Astrocyte of the cerebellum (primary cell): ENCODE measurements around the gene PDE10A.
"Not testable (repeated sequence)": the region's sequence is repeated elsewhere in the genome, so short reads cannot be mapped to it uniquely, and the experiment has no call there.

Experiments used
- DNase-seq: peaks from one replicate; pipeline ENCODE4 v3.0.0-alpha.2; 2011; ENCODE audit warnings: low read depth
- H3K4me3 ChIP-seq: 2 replicates; pipeline ENCODE4 v1.5.1; 2011; ENCODE audit warnings: mild to moderate bottlenecking, low read depth, low read length, moderate library complexity
- CTCF ChIP-seq: IDR thresholded peaks from 2 replicates; pipeline ENCODE4 v1.5.1; 2012; ENCODE audit warnings: low read length, low read depth, moderate library complexity, mild to moderate bottlenecking; ENCODE audit errors: missing control alignments
- in situ Hi-C: cut with HindIII; loops from 2 replicates; pipeline ENCODE4 v1.10.0; 2017; ENCODE audit warnings: low sequenced_read_pairs

Gene PDE10A

GRCh38 chr6:165611294-165611693 is 51.7 kb downstream of the PDE10A start:
- DNase-seq = no peak
- no peak for TF ChIP-seq CTCF
- in situ Hi-C loops = no loop called here
- H3K4me3 ChIP-seq = no peak overlapping the region

- H3K4me3 ChIP-seq, DNase-seq, in situ Hi-C loops: not testable (repeated sequence)
Measured at GRCh38 chr6:165608577-165608976, 54.5 kb downstream of the PDE10A start.

GRCh38 chr6:165606740-165607008 is 56.4 kb downstream of the PDE10A start:
- DNase-seq = no peak
- in situ Hi-C loops = no loop called here
- no peak for TF ChIP-seq CTCF
- no peak overlapping the region for H3K4me3 ChIP-seq

GRCh38 chr6:165605901-165606739 is 56.9 kb downstream of the PDE10A start:
- H3K4me3 ChIP-seq = no peak overlapping the region
- no peak for TF ChIP-seq CTCF
- DNase-seq = no peak
- in situ Hi-C loops = no loop called here

GRCh38 chr6:165605182-165605875 is 57.7 kb downstream of the PDE10A start:
- no peak overlapping the region for H3K4me3 ChIP-seq
- no peak for DNase-seq
- in situ Hi-C loops = no loop called here
- TF ChIP-seq CTCF = no peak

GRCh38 chr6:165602291-165602690 is 60.8 kb downstream of the PDE10A start:
- in situ Hi-C loops = no loop called here
- no peak for TF ChIP-seq CTCF
- no peak for DNase-seq
- no peak overlapping the region for H3K4me3 ChIP-seq

- H3K4me3 ChIP-seq = no peak overlapping the region
- no peak for TF ChIP-seq CTCF
- in situ Hi-C loops = no loop called here
- DNase-seq = no peak
Measured at GRCh38 chr6:165600606-165601005, 62.4 kb downstream of the PDE10A start.
